Measurements from ENCODE around the gene AP1S3. TPM values are rescaled to one million over a fixed set of nuclear protein-coding genes. Genes with fewer than 3 reads are reported as not detected.

Gene AP1S3
- total RNA-seq, 1 experiment from 2014 or later: 185 TPM

GRCh38 chr2:223760838-223761502, 76.4 kb downstream of the AP1S3 start:
- no TSS peak for BruUV-seq (replicated peaks)
- ChIA-PET POLR2A (interaction anchor here (0.8 to 3.9 kb wide), 10 partner anchors 26 to 95 kb away, joined by 3 to 35 read pairs (median 5); partner anchors contain the start of gene AP1S3), CTCF (interaction anchor here (0.7 to 2.0 kb wide), 11 partner anchors 15 to 789 kb away, joined by 3 to 23 read pairs (median 3); no protein-coding TSS in a partner anchor), RAD21 (ENCODE audit: low non-redundant PET in 1 of 2, low total read pairs in 2 of 2, uncharacterized antibody in 2 of 2, unreplicated experiment in 2 of 2) (interaction anchor here (0.5 to 1.1 kb wide), 4 partner anchors 36 to 789 kb away, joined by 3 to 7 read pairs (median 5); no protein-coding TSS in a partner anchor)
- Histone ChIP-seq H4K20me1 (ENCODE audit: insufficient read depth) (no peaks in the 10 kb centered on the region), H3K9me3 (ENCODE audit: control insufficient read depth in 1 of 2, insufficient read depth in 1 of 2, low read depth in 1 of 2, low read length in 2 of 2) (no peaks in the 10 kb centered on the region), H2AFZ (ENCODE audit: low read depth, low read length, poor library complexity, severe bottlenecking) (no peak overlapping the region), H3K27ac (ENCODE audit: low read depth, low read length) (peak overlapping the region; percentile 91), H3K4me2 (ENCODE audit: low read length) (peak overlapping the region; percentile 70), H3K27me3 (ENCODE audit: insufficient read depth, low read length) (no peaks in the 10 kb centered on the region), H3K9ac (ENCODE audit: low read length) (peak overlapping the region; percentile 60), H3K4me1 (ENCODE audit: control insufficient read depth in 1 of 2, insufficient read depth in 2 of 2, low read length in 2 of 2) (peaks cover 56 to 63% of the 10 kb centered on the region in 2 experiments), H3K36me3 (ENCODE audit: control insufficient read depth in 1 of 2, insufficient read depth in 2 of 2, low read length in 2 of 2) (peaks cover 6 to 12% of the 10 kb centered on the region in 2 experiments; a peak in 3 of 4 replicates), H3K4me3 (replicated peaks in 1 of 2; ENCODE audit: low read depth in 1 of 2, low read length in 2 of 2) (0 out of 4 replicates have a peak overlapping the region, but pooled peaks of 1 of the 2 experiments have one; percentile 23), H3K9me2 (ENCODE audit: insufficient read depth) (no peaks in the 10 kb centered on the region), H3K79me2 (ENCODE audit: insufficient read depth, low read length) (peaks cover 5% of the 10 kb centered on the region; the same call in 1 of the 2 replicates)
- peak; percentile 96 for DNase-seq (ENCODE audit: low read depth, low spot score)
- intact Hi-C loops (cut with micrococcal nuclease): loop anchor here (2.0 kb wide), 1 partner anchor 62 kb away; no protein-coding TSS in a partner anchor
- peak; percentile 90 for ATAC-seq
- TF ChIP-seq REST (IDR thresholded peaks at IDR 0.05; ENCODE audit: low read depth): no peak
- TF ChIP-seq MAX (IDR thresholded peaks at IDR 0.05): peak; percentile 81
- TF ChIP-seq TCF7L2 (IDR thresholded peaks at IDR 0.05; ENCODE audit: borderline replicate concordance, extremely low read depth, insufficient read depth, insufficient read length): peak; percentile 12
- no peak for TF ChIP-seq ATF3 (IDR thresholded peaks at IDR 0.05)
- peak; percentile 66; the same call in 1 of the 2 replicates for TF ChIP-seq POLR2AphosphoS5 (IDR thresholded peaks at IDR 0.05; ENCODE audit: low read depth, low read length)
- TF ChIP-seq ZNF274 (IDR thresholded peaks at IDR 0.05; ENCODE audit: low read depth, low read length): no peak
- TF ChIP-seq RAD21 (IDR thresholded peaks at IDR 0.05; ENCODE audit: low read depth): peak; percentile 49
- no peak for TF ChIP-seq EZH2phosphoT487 (IDR thresholded peaks at IDR 0.05; ENCODE audit: borderline replicate concordance)
- TF ChIP-seq SRF (IDR thresholded peaks at IDR 0.05; ENCODE audit: low read depth): peak; percentile 41; the same call in 1 of the 2 replicates
- peak; percentile 74 for TF ChIP-seq CEBPB (IDR thresholded peaks at IDR 0.05; ENCODE audit: low read depth)
- no peak for TF ChIP-seq ELF1 (IDR thresholded peaks at IDR 0.05; ENCODE audit: borderline replicate concordance, low read depth)
- TF ChIP-seq EZH2 (IDR thresholded peaks at IDR 0.05): no peak
- peak; percentile 86 for TF ChIP-seq FOSL1 (IDR thresholded peaks at IDR 0.05; ENCODE audit: low read depth)
- no peak for TF ChIP-seq POLR2A (IDR thresholded peaks at IDR 0.05; ENCODE audit: borderline replicate concordance, extremely low read depth, insufficient read depth, insufficient read length)
- TF ChIP-seq CTCF (IDR thresholded peaks at IDR 0.05 in 2 of 3, conservative IDR thresholded peaks at IDR 0.05 in 1 of 3; ENCODE audit: borderline replicate concordance in 1 of 3, insufficient read depth in 1 of 3, low read depth in 2 of 3, low read length in 2 of 3): peak in 2 of 3 experiments; percentile 56 to 59; a peak in 4 of 6 replicates
- peak; percentile 81 for TF ChIP-seq CBX3 (IDR thresholded peaks at IDR 0.05; ENCODE audit: low read depth)
- no peak for TF ChIP-seq ZFX (IDR thresholded peaks at IDR 0.05)
- TF ChIP-seq EGR1 (IDR thresholded peaks at IDR 0.05; ENCODE audit: low read depth): no peak
- peak; percentile 45; the same call in 1 of the 2 replicates for TF ChIP-seq SIN3A (IDR thresholded peaks at IDR 0.05; ENCODE audit: low read depth)
- TF ChIP-seq YY1 (IDR thresholded peaks at IDR 0.05; ENCODE audit: extremely low read depth, insufficient replicate concordance, low read depth, low read length): peak; percentile 59
- TF ChIP-seq JUND (IDR thresholded peaks at IDR 0.05): peak; percentile 91
- TF ChIP-seq SP1 (IDR thresholded peaks at IDR 0.05; ENCODE audit: low read depth): peak; percentile 81
